ENCODE measurements around the gene TREML4. TPM values are rescaled to one million over a fixed set of nuclear protein-coding genes. Genes with fewer than 3 reads are reported as not detected.

Gene TREML4
- total RNA-seq, 1 experiment from 2014 or later = not detected

- Histone ChIP-seq H3K27me3 (ENCODE audit: insufficient read depth, low read length) (peaks cover 15% of the 10 kb centered on the region; the same call in 1 of the 2 replicates), H3K9me3 (ENCODE audit: control insufficient read depth in 1 of 2, insufficient read depth in 1 of 2, low read depth in 1 of 2, low read length in 2 of 2) (no peaks in the 10 kb centered on the region), H3K4me1 (ENCODE audit: control insufficient read depth in 1 of 2, insufficient read depth in 2 of 2, low read length in 2 of 2) (peaks cover 0 to 8% of the 10 kb centered on the region in 2 experiments; a peak in 2 of 4 replicates), H3K4me3 (replicated peaks in 1 of 2; ENCODE audit: low read depth in 1 of 2, low read length in 2 of 2) (no peak overlapping the region), H3K4me2 (ENCODE audit: low read length) (peak overlapping the region; percentile 24; the same call in 1 of the 2 replicates), H3K36me3 (ENCODE audit: control insufficient read depth in 1 of 2, insufficient read depth in 2 of 2, low read length in 2 of 2) (no peaks in the 10 kb centered on the region), H2AFZ (ENCODE audit: low read depth, low read length, poor library complexity, severe bottlenecking) (peak overlapping the region; percentile 87), H3K27ac (ENCODE audit: low read depth, low read length) (no peak overlapping the region), H3K9ac (ENCODE audit: low read length) (no peak overlapping the region), H4K20me1 (ENCODE audit: insufficient read depth) (no peaks in the 10 kb centered on the region), H3K9me2 (ENCODE audit: insufficient read depth) (no peaks in the 10 kb centered on the region), H3K79me2 (ENCODE audit: insufficient read depth, low read length) (no peaks in the 10 kb centered on the region)
- RAD21 ChIA-PET (ENCODE audit: low non-redundant PET in 1 of 2, low total read pairs in 2 of 2, uncharacterized antibody in 2 of 2, unreplicated experiment in 2 of 2) = interaction anchor here in 1 of 2 experiments (0.7 kb wide), 1 partner anchor 1125 kb away, joined by 3 read pairs; no protein-coding TSS in a partner anchor
- TF ChIP-seq ZNF274 (IDR thresholded peaks at IDR 0.05; ENCODE audit: low read depth, low read length) (no peak), ELF1 (IDR thresholded peaks at IDR 0.05; ENCODE audit: borderline replicate concordance, low read depth) (no peak), EZH2 (IDR thresholded peaks at IDR 0.05) (no peak), RAD21 (IDR thresholded peaks at IDR 0.05; ENCODE audit: low read depth) (peak; percentile 49), TCF7L2 (IDR thresholded peaks at IDR 0.05; ENCODE audit: borderline replicate concordance, extremely low read depth, insufficient read depth, insufficient read length) (no peak), SP1 (IDR thresholded peaks at IDR 0.05; ENCODE audit: low read depth) (no peak), SIN3A (IDR thresholded peaks at IDR 0.05; ENCODE audit: low read depth) (no peak), ZFX (IDR thresholded peaks at IDR 0.05) (no peak), ZBTB33 (IDR thresholded peaks at IDR 0.05; ENCODE audit: extremely low read depth, insufficient replicate concordance, low read length) (no peak), POLR2AphosphoS5 (IDR thresholded peaks at IDR 0.05; ENCODE audit: low read depth, low read length) (peak; percentile 53; the same call in 1 of the 2 replicates), CBX3 (IDR thresholded peaks at IDR 0.05; ENCODE audit: low read depth) (peak; percentile 47; the same call in 1 of the 2 replicates), CTCF (IDR thresholded peaks at IDR 0.05 in 2 of 3, conservative IDR thresholded peaks at IDR 0.05 in 1 of 3; ENCODE audit: borderline replicate concordance in 1 of 3, insufficient read depth in 1 of 3, low read depth in 2 of 3, low read length in 2 of 3) (peak; percentile 66 to 71 (median 69); a peak in 5 of 6 replicates), YY1 (IDR thresholded peaks at IDR 0.05; ENCODE audit: extremely low read depth, insufficient replicate concordance, low read depth, low read length) (peak; percentile 10), EGR1 (IDR thresholded peaks at IDR 0.05; ENCODE audit: low read depth) (no peak)
- CTCF ChIA-PET = interaction anchor here (0.9 to 2.0 kb wide), 5 partner anchors 9 to 97 kb away, joined by 3 to 9 read pairs (median 4); no protein-coding TSS in a partner anchor
- ATAC-seq (peak; percentile 93), DNase-seq (ENCODE audit: low read depth, low spot score) (peak; percentile 69)
- no TSS peak for BruUV-seq (replicated peaks)
- intact Hi-C loops (cut with micrococcal nuclease) = no loop called here
- POLR2A ChIA-PET = no interaction called here
Measured at GRCh38 chr6:41278699-41279405, 50.7 kb downstream of the TREML4 start.
